ENCODE measurements around the gene POLR2E. TPM values are rescaled to one million over a fixed set of nuclear protein-coding genes. Genes with fewer than 3 reads are reported as not detected.

The POLR2E gene
- total and polyA plus RNA-seq, 2 of the 13 experiments (the other 11 are each of a cell fraction or from before 2014, with no cell fraction given), result 140 to 272 TPM

- TF ChIP-seq ZNF180 (CRISPR knock-in tag; IDR thresholded peaks at IDR 0.05; ENCODE audit: borderline replicate concordance, low read depth) (no peak), SALL2 (CRISPR knock-in tag; IDR thresholded peaks at IDR 0.05) (no peak), ZGPAT (CRISPR knock-in tag; IDR thresholded peaks at IDR 0.05) (peak; percentile 71), IKZF1 (IDR thresholded peaks at IDR 0.05) (no peak), ZNF414 (CRISPR knock-in tag; IDR thresholded peaks at IDR 0.05) (no peak), SSRP1 (CRISPR knock-in tag; IDR thresholded peaks at IDR 0.05) (no peak), ZSCAN12 (CRISPR knock-in tag; IDR thresholded peaks at IDR 0.05) (no peak), U2AF1 (optimal IDR thresholded peaks at IDR 0.05; ENCODE audit: low read depth, low read length) (no peak), ZNF790 (CRISPR knock-in tag; IDR thresholded peaks at IDR 0.05; ENCODE audit: borderline replicate concordance) (no peak), JUND (CRISPR knock-in tag; IDR thresholded peaks at IDR 0.05) (no peak), ETV6 (CRISPR knock-in tag; conservative IDR thresholded peaks at IDR 0.05) (no peak), POLR2A (IDR thresholded peaks at IDR 0.05; ENCODE audit: insufficient read depth in 1 of 2, low read depth in 2 of 2, low read length in 2 of 2) (peak; percentile 35 to 38; a peak in 3 of 4 replicates), CCDC6 (CRISPR knock-in tag; IDR thresholded peaks at IDR 0.05) (no peak)
- TF ChIP-seq, protein P1, sequence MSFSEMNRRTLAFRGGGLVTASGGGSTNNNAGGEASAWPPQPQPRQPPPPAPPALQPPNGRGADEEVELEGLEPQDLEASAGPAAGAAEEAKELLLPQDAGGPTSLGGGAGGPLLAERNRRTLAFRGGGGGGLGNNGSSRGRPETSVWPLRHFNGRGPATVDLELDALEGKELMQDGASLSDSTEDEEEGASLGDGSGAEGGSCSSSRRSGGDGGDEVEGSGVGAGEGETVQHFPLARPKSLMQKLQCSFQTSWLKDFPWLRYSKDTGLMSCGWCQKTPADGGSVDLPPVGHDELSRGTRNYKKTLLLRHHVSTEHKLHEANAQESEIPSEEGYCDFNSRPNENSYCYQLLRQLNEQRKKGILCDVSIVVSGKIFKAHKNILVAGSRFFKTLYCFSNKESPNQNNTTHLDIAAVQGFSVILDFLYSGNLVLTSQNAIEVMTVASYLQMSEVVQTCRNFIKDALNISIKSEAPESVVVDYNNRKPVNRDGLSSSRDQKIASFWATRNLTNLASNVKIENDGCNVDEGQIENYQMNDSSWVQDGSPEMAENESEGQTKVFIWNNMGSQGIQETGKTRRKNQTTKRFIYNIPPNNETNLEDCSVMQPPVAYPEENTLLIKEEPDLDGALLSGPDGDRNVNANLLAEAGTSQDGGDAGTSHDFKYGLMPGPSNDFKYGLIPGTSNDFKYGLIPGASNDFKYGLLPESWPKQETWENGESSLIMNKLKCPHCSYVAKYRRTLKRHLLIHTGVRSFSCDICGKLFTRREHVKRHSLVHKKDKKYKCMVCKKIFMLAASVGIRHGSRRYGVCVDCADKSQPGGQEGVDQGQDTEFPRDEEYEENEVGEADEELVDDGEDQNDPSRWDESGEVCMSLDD (CRISPR knock-in tag; IDR thresholded peaks at IDR 0.05; ENCODE audit: borderline replicate concordance), result no peak
- TF ChIP-seq, protein P2, sequence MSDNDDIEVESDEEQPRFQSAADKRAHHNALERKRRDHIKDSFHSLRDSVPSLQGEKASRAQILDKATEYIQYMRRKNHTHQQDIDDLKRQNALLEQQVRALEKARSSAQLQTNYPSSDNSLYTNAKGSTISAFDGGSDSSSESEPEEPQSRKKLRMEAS (IDR thresholded peaks at IDR 0.05), result peak; percentile 83
- TF ChIP-seq, protein P3, sequence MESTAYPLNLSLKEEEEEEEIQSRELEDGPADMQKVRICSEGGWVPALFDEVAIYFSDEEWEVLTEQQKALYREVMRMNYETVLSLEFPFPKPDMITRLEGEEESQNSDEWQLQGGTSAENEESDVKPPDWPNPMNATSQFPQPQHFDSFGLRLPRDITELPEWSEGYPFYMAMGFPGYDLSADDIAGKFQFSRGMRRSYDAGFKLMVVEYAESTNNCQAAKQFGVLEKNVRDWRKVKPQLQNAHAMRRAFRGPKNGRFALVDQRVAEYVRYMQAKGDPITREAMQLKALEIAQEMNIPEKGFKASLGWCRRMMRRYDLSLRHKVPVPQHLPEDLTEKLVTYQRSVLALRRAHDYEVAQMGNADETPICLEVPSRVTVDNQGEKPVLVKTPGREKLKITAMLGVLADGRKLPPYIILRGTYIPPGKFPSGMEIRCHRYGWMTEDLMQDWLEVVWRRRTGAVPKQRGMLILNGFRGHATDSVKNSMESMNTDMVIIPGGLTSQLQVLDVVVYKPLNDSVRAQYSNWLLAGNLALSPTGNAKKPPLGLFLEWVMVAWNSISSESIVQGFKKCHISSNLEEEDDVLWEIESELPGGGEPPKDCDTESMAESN (CRISPR knock-in tag; conservative IDR thresholded peaks at IDR 0.05), result peak; percentile 62; the same call in 1 of the 2 replicates
- TF ChIP-seq, protein P4, sequence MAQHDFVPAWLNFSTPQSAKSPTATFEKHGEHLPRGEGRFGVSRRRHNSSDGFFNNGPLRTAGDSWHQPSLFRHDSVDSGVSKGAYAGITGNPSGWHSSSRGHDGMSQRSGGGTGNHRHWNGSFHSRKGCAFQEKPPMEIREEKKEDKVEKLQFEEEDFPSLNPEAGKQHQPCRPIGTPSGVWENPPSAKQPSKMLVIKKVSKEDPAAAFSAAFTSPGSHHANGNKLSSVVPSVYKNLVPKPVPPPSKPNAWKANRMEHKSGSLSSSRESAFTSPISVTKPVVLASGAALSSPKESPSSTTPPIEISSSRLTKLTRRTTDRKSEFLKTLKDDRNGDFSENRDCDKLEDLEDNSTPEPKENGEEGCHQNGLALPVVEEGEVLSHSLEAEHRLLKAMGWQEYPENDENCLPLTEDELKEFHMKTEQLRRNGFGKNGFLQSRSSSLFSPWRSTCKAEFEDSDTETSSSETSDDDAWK (CRISPR knock-in tag; IDR thresholded peaks at IDR 0.05), result no peak
Measured at GRCh38 chr19:1039646-1040475, 55.3 kb downstream of the POLR2E start, which contains the start of gene ABCA7 (continued).
